Tibial nerve (tissue), 4 donors: ENCODE data around the gene OR6S1. TPM values are rescaled to one million over a fixed set of nuclear protein-coding genes. Genes with fewer than 3 reads are reported as not detected.
"Not testable (repeated sequence)": the region's sequence is repeated elsewhere in the genome, so short reads cannot be mapped to it uniquely, and the experiment has no call there.

Experiments
- DNase-seq, 2 donors: peaks; one replicate each; pipeline ENCODE4 v3.0.0-alpha.2; 2019; ENCODE audit warnings: low spot score in 2 of 2
- H3K27ac ChIP-seq, 4 donors: fragments of 200-600 bp; sonication (generic) in 3 of 4; one replicate each; pipeline ENCODE4 v1.5.1; 2017 to 2019; ENCODE audit warnings: mild to moderate bottlenecking in 1 of 4
- H3K27me3 ChIP-seq, 2 donors: fragments of 200-600 bp; sonication (generic) in 1 of 2; one replicate each; pipeline versions ENCODE4 v1.5.1 to v1.6.0; 2017 to 2019
- H3K36me3 ChIP-seq, 3 donors: fragments of 200-600 bp; sonication (generic); one replicate each; pipeline ENCODE4 v1.5.1; 2018 to 2019
- H3K4me1 ChIP-seq, 4 donors: fragments of 200-600 bp; sonication (generic) in 3 of 4; one replicate each; pipeline ENCODE4 v1.5.1; 2017 to 2019
- H3K4me3 ChIP-seq, 4 donors: fragments of 200-600 bp; sonication (generic) in 3 of 4; one replicate each; pipeline ENCODE4 v1.5.1; 2017 to 2019; ENCODE audit warnings: mild to moderate bottlenecking in 1 of 4, moderate library complexity in 1 of 4
- H3K9me3 ChIP-seq, 4 donors: fragments of 200-600 bp; sonication (generic) in 3 of 4; one replicate each; pipeline ENCODE4 v1.5.1; 2017 to 2019
- CTCF ChIP-seq, 5 experiments: fragments of 200-600 bp in 3 of 5; fragments of 450-650 bp in 2 of 5; sonication (generic) in 3 of 5; IDR thresholded peaks; one replicate each; pipeline ENCODE4 v1.5.1; 2016 to 2019; ENCODE audit warnings: antibody characterized with exemption in 5 of 5, mild to moderate bottlenecking in 3 of 5, moderate library complexity in 2 of 5
- EP300 ChIP-seq, 2 donors: sonication (generic); formaldehyde crosslinking; IDR thresholded peaks; one replicate each; pipeline ENCODE4 v1.6.1; 2017; ENCODE audit warnings: antibody characterized with exemption in 2 of 2, mild to moderate bottlenecking in 1 of 2
- POLR2A ChIP-seq, 2 donors: fragments of 450-650 bp; IDR thresholded peaks; one replicate each; pipeline ENCODE4 v1.6.1; 2017; ENCODE audit warnings: antibody characterized with exemption in 2 of 2, mild to moderate bottlenecking in 2 of 2, moderate library complexity in 2 of 2
- WGBS, 2 donors: methylation state at CpG; one replicate each; pipeline ENCODE4 v1.1.5; 2018; 5-methylcytosine and 5-hydroxymethylcytosine counted together
- total RNA-seq, 4 donors: library from RNA; depleted of rRNA; stranded (reverse); fragments of >200 nt; gene quantifications; one replicate each; pipeline ENCODE4 v1.1.0, GENCODE V29; 2016

Gene OR6S1
- total RNA-seq, 4 donors from 2014 or later, result not detected

- Histone ChIP-seq H3K27ac (no peak overlapping the region), H3K36me3 (no peaks in the 10 kb centered on the region), H3K9me3 (no peaks in the 10 kb centered on the region), H3K27me3 (no peaks in the 10 kb centered on the region), H3K4me3 (no peak overlapping the region), H3K4me1 (peaks cover 0 to 6% (median 0%) of the 10 kb centered on the region in 4 donors)
- TF ChIP-seq POLR2A (IDR thresholded peaks at IDR 0.05), result no peak
- no peak for DNase-seq
- 74% methylated on average over 13 of the region's 13 CpGs for WGBS, 2 donors
Measured at GRCh38 chr14:20603813-20604690, 37.4 kb downstream of the OR6S1 start.

- Histone ChIP-seq H3K4me1 (no peaks in the 10 kb centered on the region), H3K36me3 (no peaks in the 10 kb centered on the region), H3K9me3 (no peaks in the 10 kb centered on the region), H3K4me3 (no peak overlapping the region), H3K27ac (no peak overlapping the region), H3K27me3 (no peaks in the 10 kb centered on the region)
- 88 to 89% methylated on average over 9 of the region's 9 CpGs for WGBS, 2 donors
- TF ChIP-seq CTCF (IDR thresholded peaks at IDR 0.05), result no peak
- TF ChIP-seq POLR2A (IDR thresholded peaks at IDR 0.05), result no peak
- no peak for TF ChIP-seq EP300 (IDR thresholded peaks at IDR 0.05)
- DNase-seq, result no peak
Measured at GRCh38 chr14:20602583-20602982, 38.9 kb downstream of the OR6S1 start.

GRCh38 chr14:20601522-20601921 lies 40.0 kb downstream of the OR6S1 start:
- 74 to 83% methylated on average over 12 of the region's 12 CpGs for WGBS, 2 donors
- H3K36me3 ChIP-seq, result no peaks in the 10 kb centered on the region
- H3K4me1 ChIP-seq, result no peaks in the 10 kb centered on the region
- no peak overlapping the region for H3K4me3 ChIP-seq
- DNase-seq, result no peak
- TF ChIP-seq EP300 (IDR thresholded peaks at IDR 0.05) (no peak), POLR2A (IDR thresholded peaks at IDR 0.05) (no peak)
- H3K27me3 ChIP-seq, result no peaks in the 10 kb centered on the region
- no peaks in the 10 kb centered on the region for H3K9me3 ChIP-seq
- H3K27ac ChIP-seq, result no peak overlapping the region

GRCh38 chr14:20597108-20597507 lies 44.4 kb downstream of the OR6S1 start:
- H3K4me1 ChIP-seq, result no peaks in the 10 kb centered on the region
- H3K9me3 ChIP-seq, result no peaks in the 10 kb centered on the region
- no peak for DNase-seq
- H3K36me3 ChIP-seq, result no peaks in the 10 kb centered on the region
- WGBS, 2 donors, result 44 to 54% methylated on average over 1 of the region's 1 CpG
- H3K27me3 ChIP-seq, result no peaks in the 10 kb centered on the region
- no peak overlapping the region for H3K4me3 ChIP-seq
- no peak overlapping the region for H3K27ac ChIP-seq
- TF ChIP-seq EP300 (IDR thresholded peaks at IDR 0.05), result no peak
- no peak for TF ChIP-seq POLR2A (IDR thresholded peaks at IDR 0.05)
- no peak for TF ChIP-seq CTCF (IDR thresholded peaks at IDR 0.05)

- not testable (repeated sequence) for H3K27ac ChIP-seq, H3K27me3 ChIP-seq, H3K4me3 ChIP-seq, DNase-seq, H3K9me3 ChIP-seq, H3K36me3 ChIP-seq, H3K4me1 ChIP-seq
- 93 to 95% methylated on average over 3 of the region's 3 CpGs for WGBS, 2 donors
Measured at GRCh38 chr14:20595726-20596125, 45.8 kb downstream of the OR6S1 start.

GRCh38 chr14:20592574-20592973 lies 48.9 kb downstream of the OR6S1 start:
- H3K4me3 ChIP-seq, result no peak overlapping the region
- DNase-seq, result no peak
- TF ChIP-seq CTCF (IDR thresholded peaks at IDR 0.05), result no peak
- no peak for TF ChIP-seq EP300 (IDR thresholded peaks at IDR 0.05)
- TF ChIP-seq POLR2A (IDR thresholded peaks at IDR 0.05), result no peak
- H3K36me3 ChIP-seq, result no peaks in the 10 kb centered on the region
- H3K27ac ChIP-seq, result no peak overlapping the region
- no peaks in the 10 kb centered on the region for H3K9me3 ChIP-seq
- H3K4me1 ChIP-seq, result no peaks in the 10 kb centered on the region
- 15 to 54% methylated on average over 1 of the region's 1 CpG for WGBS, 2 donors
- H3K27me3 ChIP-seq, result no peaks in the 10 kb centered on the region
